Right lobe of liver (tissue), 6 donors: ENCODE measurements around the gene RALGAPA2. TPM values are rescaled to one million over a fixed set of nuclear protein-coding genes. Genes with fewer than 3 reads are reported as not detected.

Source experiments
- ATAC-seq, 4 donors: fragments of 200-7000 bp; cut with Tn5 transposase; one replicate each; pipeline ENCODE4 v1.9.1; 2020; ENCODE audit warnings: mild to moderate bottlenecking in 4 of 4, moderate library complexity in 4 of 4
- DNase-seq, 3 donors: peaks; one replicate each; pipeline ENCODE4 v3.0.0-alpha.2; 2020
- H3K27ac ChIP-seq, 3 donors: fragments of 200-600 bp; one replicate each; pipeline ENCODE4 v1.8.0; 2022
- H3K27me3 ChIP-seq, 2 donors: fragments of 200-600 bp; one replicate each; pipeline ENCODE4 v1.8.0; 2022
- H3K36me3 ChIP-seq, 4 donors: fragments of 200-600 bp; sonication (generic) in 1 of 4; one replicate each; pipeline versions ENCODE4 v1.5.1 to v1.8.0; 2017 to 2022; ENCODE audit warnings: control low read depth in 1 of 4
- H3K4me1 ChIP-seq, 4 donors: fragments of 200-600 bp; sonication (generic) in 1 of 4; one replicate each; pipeline versions ENCODE4 v1.5.1 to v1.8.0; 2017 to 2022; ENCODE audit warnings: control low read depth in 1 of 4
- H3K4me3 ChIP-seq, 3 donors: fragments of 200-600 bp; one replicate each; pipeline ENCODE4 v1.8.0; 2022
- H3K9me3 ChIP-seq, 4 donors: fragments of 200-600 bp; sonication (generic) in 1 of 4; one replicate each; pipeline versions ENCODE4 v1.5.1 to v1.8.0; 2017 to 2022; ENCODE audit warnings: control low read depth in 1 of 4
- POLR2A ChIP-seq: fragments of 450-650 bp; IDR thresholded peaks from one replicate; pipeline ENCODE4 v1.6.1; 2017; ENCODE audit warnings: antibody characterized with exemption, mild to moderate bottlenecking
- WGBS: methylation state at CpG from one replicate; pipeline ENCODE4 v1.1.6; 2018; ENCODE audit warnings: low coverage, low lambda C conversion rate; ENCODE audit not compliant: insufficient coverage; ENCODE audit errors: missing lambda C conversion rate; 5-methylcytosine and 5-hydroxymethylcytosine counted together
- intact Hi-C, 2 donors: fragments of 100-400 bp; cut with DNase I; formaldehyde crosslinking; loops; one replicate each; pipeline versions ENCODE4 v1.11.2 to v1.14.1; 2022
- total RNA-seq, 6 experiments: library from RNA; depleted of rRNA in 2 of 6; stranded (reverse); fragments of >200 nt in 2 of 6; fragmentation: NEBNext Ultra II Directional in 3 of 6; extraction: Animal tissue kit (Norgen Biotek cat#: 25700) in 3 of 6; gene quantifications; one replicate each; pipeline versions ENCODE4 v1.1.0 to v1.2.4, GENCODE V29; 2016 to 2023
- TF ChIP-seq, protein P1 (sequence below), 4 donors: fragments of 200-600 bp in 3 of 4; fragments of 450-650 bp in 1 of 4; IDR thresholded peaks; one replicate each; pipeline versions ENCODE4 v1.5.1 to v1.8.0; 2016 to 2022; ENCODE audit warnings: antibody characterized with exemption in 4 of 4, mild to moderate bottlenecking in 2 of 4
- donor health status: DM: no; HTN: yes; CAD: no.
- donor health status: DM: no; HTN: no; CAD: no.
- donor health status: DM: no; HTN: no; CAD: no.
- donor health status: DM: no; HTN: yes; CAD: no.
- donor health status: DM: no; HTN: yes; CAD: no.

RALGAPA2 gene
- total RNA-seq, 6 experiments from 2014 or later, result 38.3 to 76.7 (median 62.7) TPM

DNA sequence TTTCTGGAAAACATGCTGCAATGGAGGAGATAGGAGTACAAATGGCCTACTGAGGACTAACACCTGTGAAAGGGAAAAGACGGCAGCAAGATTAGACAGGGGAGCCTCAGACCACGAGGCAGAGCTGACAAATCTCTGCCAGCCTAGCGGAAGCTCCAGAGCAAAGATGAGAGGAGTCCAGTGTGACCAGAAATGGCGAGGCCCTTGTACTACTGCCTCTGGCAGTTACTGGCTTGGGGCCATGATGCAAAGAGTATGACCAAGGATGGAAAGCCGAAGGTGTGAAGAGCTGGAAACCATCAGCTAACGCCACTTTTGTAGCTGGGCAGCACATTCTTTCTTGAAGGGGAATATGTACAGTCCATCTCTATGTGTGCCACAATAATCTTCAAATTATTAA lies 55.4 kb downstream of the RALGAPA2 start:
- H3K9me3 ChIP-seq, result no peaks in the 10 kb centered on the region

DNA sequence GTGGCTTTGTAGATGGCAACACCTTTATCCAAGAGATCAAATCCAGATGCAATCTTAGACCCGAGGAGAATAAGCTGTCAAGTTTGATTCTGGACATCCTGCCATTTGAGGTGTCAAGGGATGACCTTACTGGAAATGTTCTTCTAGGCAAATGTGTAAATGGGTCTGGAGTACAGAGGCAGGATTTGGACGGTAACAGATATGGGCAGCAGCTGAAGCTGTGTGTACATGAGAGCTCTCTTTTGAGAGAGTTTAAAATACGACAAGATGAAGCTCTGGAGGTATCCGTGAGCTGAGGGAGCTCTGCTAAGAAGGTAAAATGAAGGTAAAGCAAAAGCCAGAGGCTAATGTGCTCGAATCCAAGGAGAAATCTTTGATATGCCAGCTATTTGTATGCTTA lies 56.6 kb downstream of the RALGAPA2 start:
- intact Hi-C loops, result no loop called here
- Histone ChIP-seq H3K9me3 (no peaks in the 10 kb centered on the region), H3K27me3 (no peaks in the 10 kb centered on the region), H3K4me1 (peaks cover 0 to 31% (median 11%) of the 10 kb centered on the region in 4 donors), H3K36me3 (no peaks in the 10 kb centered on the region), H3K4me3 (no peak overlapping the region), H3K27ac (no peak overlapping the region)
- no peak for DNase-seq
- WGBS, result 91% methylated on average over 5 of the region's 5 CpGs
- ATAC-seq, result no peak
- no peak for TF ChIP-seq POLR2A
- TF ChIP-seq, protein P1, sequence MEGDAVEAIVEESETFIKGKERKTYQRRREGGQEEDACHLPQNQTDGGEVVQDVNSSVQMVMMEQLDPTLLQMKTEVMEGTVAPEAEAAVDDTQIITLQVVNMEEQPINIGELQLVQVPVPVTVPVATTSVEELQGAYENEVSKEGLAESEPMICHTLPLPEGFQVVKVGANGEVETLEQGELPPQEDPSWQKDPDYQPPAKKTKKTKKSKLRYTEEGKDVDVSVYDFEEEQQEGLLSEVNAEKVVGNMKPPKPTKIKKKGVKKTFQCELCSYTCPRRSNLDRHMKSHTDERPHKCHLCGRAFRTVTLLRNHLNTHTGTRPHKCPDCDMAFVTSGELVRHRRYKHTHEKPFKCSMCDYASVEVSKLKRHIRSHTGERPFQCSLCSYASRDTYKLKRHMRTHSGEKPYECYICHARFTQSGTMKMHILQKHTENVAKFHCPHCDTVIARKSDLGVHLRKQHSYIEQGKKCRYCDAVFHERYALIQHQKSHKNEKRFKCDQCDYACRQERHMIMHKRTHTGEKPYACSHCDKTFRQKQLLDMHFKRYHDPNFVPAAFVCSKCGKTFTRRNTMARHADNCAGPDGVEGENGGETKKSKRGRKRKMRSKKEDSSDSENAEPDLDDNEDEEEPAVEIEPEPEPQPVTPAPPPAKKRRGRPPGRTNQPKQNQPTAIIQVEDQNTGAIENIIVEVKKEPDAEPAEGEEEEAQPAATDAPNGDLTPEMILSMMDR (IDR thresholded peaks at IDR 0.05), result no peak

More for the DNA sequence above, 55.4 kb downstream of the RALGAPA2 start:
- Histone ChIP-seq H3K36me3 (no peaks in the 10 kb centered on the region), H3K4me1 (peaks cover 0 to 31% (median 11%) of the 10 kb centered on the region in 4 donors), H3K27me3 (no peaks in the 10 kb centered on the region), H3K27ac (peak overlapping the region in 2 of 3 donors; percentile 59 to 62), H3K4me3 (no peak overlapping the region)
- DNase-seq, result no peak
- TF ChIP-seq POLR2A, result no peak
- TF ChIP-seq, protein P1 (IDR thresholded peaks at IDR 0.05), result no peak
- intact Hi-C loops, result no loop called here
- 79% methylated on average over 6 of the region's 6 CpGs for WGBS
- ATAC-seq, result peak in 2 of 4 donors; percentile 2 to 4

GRCh38 chr20:20649945-20650344 lies 62.5 kb downstream of the RALGAPA2 start:
- WGBS, result 20% methylated on average over 4 of the region's 4 CpGs
- Histone ChIP-seq H3K27ac (peak overlapping the region in 1 of 3 donors; percentile 42), H3K36me3 (no peaks in the 10 kb centered on the region), H3K27me3 (no peaks in the 10 kb centered on the region), H3K4me3 (no peak overlapping the region), H3K9me3 (no peaks in the 10 kb centered on the region), H3K4me1 (no peaks in the 10 kb centered on the region)
- DNase-seq, result no peak
- TF ChIP-seq, protein P1 (IDR thresholded peaks at IDR 0.05), result no peak
- no peak for TF ChIP-seq POLR2A
- intact Hi-C loops, result no loop called here
- ATAC-seq, result peak; percentile 56 to 86 (median 71)

DNA sequence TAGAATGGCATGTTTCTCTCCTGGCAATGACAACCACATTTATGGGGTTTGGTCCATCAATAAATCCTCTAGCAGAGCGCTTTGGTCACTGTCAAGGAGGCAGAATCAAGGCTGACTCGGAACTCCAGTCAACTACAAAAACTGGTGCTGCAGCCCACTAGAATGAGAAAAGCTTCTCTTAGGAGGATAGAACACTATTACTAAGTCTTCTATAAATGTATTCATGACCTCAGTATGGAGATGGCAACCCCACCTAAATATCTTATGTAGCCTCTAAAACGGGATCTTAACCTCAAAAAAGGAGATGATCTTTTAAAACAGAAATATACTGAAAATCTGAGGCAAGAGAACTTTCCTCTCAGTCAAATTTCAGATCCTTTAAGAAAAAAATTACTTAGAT lies 68.5 kb downstream of the RALGAPA2 start:
- Histone ChIP-seq H3K4me3 (no peak overlapping the region), H3K36me3 (peaks cover 0 to 18% (median 15%) of the 10 kb centered on the region in 4 donors), H3K27me3 (no peaks in the 10 kb centered on the region), H3K4me1 (no peaks in the 10 kb centered on the region), H3K27ac (no peak overlapping the region), H3K9me3 (no peaks in the 10 kb centered on the region)
- DNase-seq, result no peak
- intact Hi-C loops, result no loop called here
- TF ChIP-seq, protein P1 (IDR thresholded peaks at IDR 0.05), result no peak
- no peak for TF ChIP-seq POLR2A
- 90% methylated on average over 3 of the region's 3 CpGs for WGBS
- ATAC-seq, result no peak

GRCh38 chr20:20641783-20642182 lies 70.7 kb downstream of the RALGAPA2 start:
- H3K9me3 ChIP-seq, result no peaks in the 10 kb centered on the region
- WGBS, result 56% methylated on average over 2 of the region's 2 CpGs
- DNase-seq (no peak), ATAC-seq (peak in 3 of 4 donors; percentile 21 to 53 (median 33))
- H3K36me3 ChIP-seq, result peaks cover 0 to 29% (median 19%) of the 10 kb centered on the region in 4 donors
- H3K27me3 ChIP-seq, result no peaks in the 10 kb centered on the region
- intact Hi-C loops, result no loop called here
- TF ChIP-seq, protein P1 (IDR thresholded peaks at IDR 0.05), result no peak
- no peak for TF ChIP-seq POLR2A
- no peaks in the 10 kb centered on the region for H3K4me1 ChIP-seq
- H3K4me3 ChIP-seq, result no peak overlapping the region
- H3K27ac ChIP-seq, result no peak overlapping the region
